Trophoblast cell (in vitro differentiated cells and primary cell): ENCODE data around the gene CACNA2D1.

Experiments
- DNase-seq, 2 donors: peaks; one replicate each; pipeline ENCODE4 v3.0.0-alpha.2; 2016
- H2AFZ ChIP-seq: 2 replicates; pipeline ENCODE4 v1.6.1; 2013; ENCODE audit warnings: low read length, moderate library complexity, mild to moderate bottlenecking; ENCODE audit not compliant: insufficient read depth, poor library complexity
- H2AK5ac ChIP-seq: 2 replicates; pipeline ENCODE4 v1.6.1; 2013; ENCODE audit warnings: mild to moderate bottlenecking, low read length
- H2BK120ac ChIP-seq: 2 replicates; pipeline ENCODE4 v1.6.1; 2013; ENCODE audit warnings: low read length, mild to moderate bottlenecking, moderate library complexity; ENCODE audit not compliant: insufficient read depth, poor library complexity
- H2BK12ac ChIP-seq: 2 replicates; pipeline ENCODE4 v1.6.1; 2013; ENCODE audit warnings: mild to moderate bottlenecking, low read length, moderate library complexity
- H2BK5ac ChIP-seq: 2 replicates; pipeline ENCODE4 v1.6.1; 2013; ENCODE audit warnings: low read length, low read depth, moderate library complexity, mild to moderate bottlenecking; ENCODE audit not compliant: poor library complexity
- H3K14ac ChIP-seq: 2 replicates; pipeline ENCODE4 v1.6.1; 2013; ENCODE audit warnings: mild to moderate bottlenecking, low read length
- H3K18ac ChIP-seq: 2 replicates; pipeline ENCODE4 v1.6.1; 2013; ENCODE audit warnings: mild to moderate bottlenecking, low read length
- H3K23ac ChIP-seq: 2 replicates; pipeline ENCODE4 v1.6.1; 2013; ENCODE audit warnings: low read length
- H3K27ac ChIP-seq: 2 replicates; pipeline ENCODE4 v1.5.1; 2013; ENCODE audit warnings: low read depth, mild to moderate bottlenecking, inconsistent platforms, low read length, moderate library complexity
- H3K27me3 ChIP-seq: 2 replicates; pipeline ENCODE4 v1.6.1; 2013; ENCODE audit warnings: inconsistent platforms, mild to moderate bottlenecking, low read length, moderate library complexity; ENCODE audit not compliant: insufficient read depth
- H3K36me3 ChIP-seq, 2 experiments: 1 replicate in 1 of 2; 2 replicates in 1 of 2; pipeline ENCODE4 v1.6.1; 2013; ENCODE audit warnings: low read length in 2 of 2, mild to moderate bottlenecking in 2 of 2, moderate library complexity in 1 of 2; ENCODE audit not compliant: insufficient read depth in 2 of 2, control insufficient read depth in 1 of 2
- H3K4ac ChIP-seq: 2 replicates; pipeline ENCODE4 v1.6.1; 2013; ENCODE audit warnings: low read depth, mild to moderate bottlenecking, low read length, moderate library complexity
- H3K4me1 ChIP-seq, 2 experiments: 1 replicate in 1 of 2; 2 replicates in 1 of 2; pipeline ENCODE4 v1.6.1; 2013; ENCODE audit warnings: low read length in 2 of 2, mild to moderate bottlenecking in 2 of 2, moderate library complexity in 1 of 2; ENCODE audit not compliant: insufficient read depth in 2 of 2, control insufficient read depth in 1 of 2
- H3K4me2 ChIP-seq: 2 replicates; pipeline ENCODE4 v1.6.1; 2013; ENCODE audit warnings: inconsistent platforms, mild to moderate bottlenecking, low read length, moderate library complexity
- H3K4me3 ChIP-seq: 2 replicates; pipeline ENCODE4 v1.5.1; 2013; ENCODE audit warnings: mild to moderate bottlenecking, low read depth, low read length, inconsistent platforms
- H3K79me1 ChIP-seq: one replicate; pipeline ENCODE4 v1.6.1; 2013; ENCODE audit warnings: low read length
- H3K79me2 ChIP-seq: 2 replicates; pipeline ENCODE4 v1.6.1; 2013; ENCODE audit warnings: low read length, mild to moderate bottlenecking; ENCODE audit not compliant: control insufficient read depth, insufficient read depth, poor library complexity
- H3K9ac ChIP-seq: 2 replicates; pipeline ENCODE4 v1.6.1; 2013; ENCODE audit warnings: mild to moderate bottlenecking, low read length
- H3K9me3 ChIP-seq: 2 replicates; pipeline ENCODE4 v1.6.1; 2013; ENCODE audit warnings: low read depth, mild to moderate bottlenecking, control low read depth, inconsistent platforms, low read length; ENCODE audit not compliant: insufficient read depth
- H4K12ac ChIP-seq: 2 replicates; pipeline ENCODE4 v1.6.1; 2013; ENCODE audit warnings: low read depth, mild to moderate bottlenecking, low read length, moderate library complexity
- H4K8ac ChIP-seq: 2 replicates; pipeline ENCODE4 v1.6.1; 2013; ENCODE audit warnings: low read depth, mild to moderate bottlenecking, low read length, moderate library complexity
- H4K91ac ChIP-seq: one replicate; pipeline ENCODE4 v1.6.1; 2013; ENCODE audit warnings: low read depth, mild to moderate bottlenecking, low read length, moderate library complexity
- WGBS: extraction: QIAGEN DNeasy Blood & Tissue Kit; methylation state at CpG from one replicate; pipeline ENCODE4 v1.1.7; 2013; ENCODE audit warnings: missing lambda C conversion rate; ENCODE audit not compliant: insufficient read length, insufficient coverage; ENCODE audit errors: extremely low coverage; 5-methylcytosine and 5-hydroxymethylcytosine counted together

Gene CACNA2D1

GRCh38 chr7:82382276-82382675 is 61.3 kb downstream of the CACNA2D1 start:
- no peak overlapping the region for H2AFZ ChIP-seq
- H4K91ac ChIP-seq = no peak overlapping the region
- no peak overlapping the region for H3K4me3 ChIP-seq
- no peak overlapping the region for H3K27ac ChIP-seq
- no peaks in the 10 kb centered on the region for H3K27me3 ChIP-seq
- no peaks in the 10 kb centered on the region for H3K79me2 ChIP-seq
- H3K4ac ChIP-seq = no peak overlapping the region
- no peaks in the 10 kb centered on the region for H3K4me1 ChIP-seq
- H2BK12ac ChIP-seq = no peak overlapping the region
- H2BK120ac ChIP-seq = no peak overlapping the region
- H3K4me2 ChIP-seq = no peak overlapping the region
- no CpG with 5 or more reads among the region's 2 CpGs for WGBS
- H2AK5ac ChIP-seq = no peak overlapping the region
- no peak overlapping the region for H3K18ac ChIP-seq
- H3K9ac ChIP-seq = no peak overlapping the region
- H3K36me3 ChIP-seq = no peaks in the 10 kb centered on the region
- H4K8ac ChIP-seq = no peak overlapping the region
- H3K14ac ChIP-seq = no peak overlapping the region
- H3K23ac ChIP-seq = no peak overlapping the region
- no peak overlapping the region for H4K12ac ChIP-seq
- no peak overlapping the region for H2BK5ac ChIP-seq
- no peak for DNase-seq
- H3K9me3 ChIP-seq = no peaks in the 10 kb centered on the region
- no peaks in the 10 kb centered on the region for H3K79me1 ChIP-seq

- H3K4me2 ChIP-seq = no peak overlapping the region
- H3K4me3 ChIP-seq = no peak overlapping the region
- no CpG with 5 or more reads among the region's 2 CpGs for WGBS
- no peak overlapping the region for H3K27ac ChIP-seq
- H3K36me3 ChIP-seq = no peaks in the 10 kb centered on the region
- H3K14ac ChIP-seq = no peak overlapping the region
- H3K18ac ChIP-seq = no peak overlapping the region
- H4K8ac ChIP-seq = no peak overlapping the region
- no peak overlapping the region for H2BK120ac ChIP-seq
- no peak overlapping the region for H3K9ac ChIP-seq
- no peak overlapping the region for H4K91ac ChIP-seq
- no peak overlapping the region for H3K4ac ChIP-seq
- H2BK5ac ChIP-seq = no peak overlapping the region
- no peak overlapping the region for H2AK5ac ChIP-seq
- H3K27me3 ChIP-seq = no peaks in the 10 kb centered on the region
- no peak for DNase-seq
- no peak overlapping the region for H2AFZ ChIP-seq
- no peak overlapping the region for H3K23ac ChIP-seq
- H3K9me3 ChIP-seq = no peaks in the 10 kb centered on the region
- H2BK12ac ChIP-seq = no peak overlapping the region
- peaks cover 0 to 2% of the 10 kb centered on the region in 2 experiments for H3K4me1 ChIP-seq
- H3K79me1 ChIP-seq = no peaks in the 10 kb centered on the region
- H3K79me2 ChIP-seq = no peaks in the 10 kb centered on the region
- no peak overlapping the region for H4K12ac ChIP-seq
Observed at GRCh38 chr7:82376739-82377138, 66.8 kb downstream of the CACNA2D1 start.

DNA sequence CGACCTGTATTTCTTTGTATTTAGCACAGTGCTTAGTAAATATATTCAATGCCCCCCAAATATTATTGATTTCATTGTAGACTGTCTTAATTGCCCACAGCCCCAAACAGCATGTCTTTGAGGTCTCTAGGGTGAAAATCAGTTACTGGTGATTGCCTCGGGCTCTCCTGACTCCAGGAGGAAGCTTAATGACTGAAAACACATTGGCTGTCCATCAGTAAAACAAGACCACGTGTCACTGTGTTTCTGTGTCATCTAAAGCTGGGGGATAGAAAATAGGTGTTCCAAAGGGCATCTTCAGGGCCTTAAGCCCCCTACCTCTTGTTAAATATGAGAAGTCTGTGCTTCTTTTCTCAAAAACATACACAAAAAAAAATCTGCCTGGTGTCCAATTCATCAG is 67.9 kb downstream of the CACNA2D1 start:
- Histone ChIP-seq H3K27me3 (no peaks in the 10 kb centered on the region), H2BK12ac (no peak overlapping the region), H4K91ac (no peak overlapping the region), H4K12ac (no peak overlapping the region), H3K18ac (no peak overlapping the region), H3K9ac (no peak overlapping the region), H2AK5ac (no peak overlapping the region), H3K23ac (no peak overlapping the region), H3K14ac (no peak overlapping the region), H3K79me2 (no peaks in the 10 kb centered on the region), H3K9me3 (no peaks in the 10 kb centered on the region), H4K8ac (no peak overlapping the region), H3K36me3 (no peaks in the 10 kb centered on the region), H2BK5ac (no peak overlapping the region), H3K27ac (no peak overlapping the region), H3K4me1 (peaks cover 0 to 2% of the 10 kb centered on the region in 2 experiments), H2BK120ac (no peak overlapping the region), H3K4me2 (no peak overlapping the region), H3K4ac (no peak overlapping the region), H2AFZ (no peak overlapping the region), H3K79me1 (no peaks in the 10 kb centered on the region), H3K4me3 (no peak overlapping the region)
- no CpG with 5 or more reads among the region's 3 CpGs for WGBS
- no peak for DNase-seq

DNA sequence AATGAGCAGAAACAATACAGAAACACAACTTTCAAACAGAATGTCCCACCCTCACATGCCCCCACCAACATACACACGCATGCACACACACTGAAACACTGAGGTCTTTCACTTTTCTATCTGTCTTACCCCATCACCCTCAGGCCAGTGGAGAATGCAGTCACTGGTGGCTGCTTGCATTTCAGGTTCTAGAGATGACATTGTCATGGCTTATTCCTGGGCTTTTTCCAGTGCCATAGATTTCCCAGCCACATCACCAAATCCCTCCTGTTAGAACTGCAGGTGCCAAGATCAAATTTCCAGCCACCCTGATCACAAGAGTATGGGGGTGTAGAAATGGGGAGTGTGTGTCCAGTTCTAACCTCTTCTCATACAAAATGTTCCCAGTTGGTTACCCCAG is 68.4 kb downstream of the CACNA2D1 start:
- H2BK120ac ChIP-seq = no peak overlapping the region
- no peaks in the 10 kb centered on the region for H3K79me2 ChIP-seq
- no peak overlapping the region for H3K4me2 ChIP-seq
- no peak overlapping the region for H3K4ac ChIP-seq
- no peaks in the 10 kb centered on the region for H3K36me3 ChIP-seq
- H4K8ac ChIP-seq = no peak overlapping the region
- H4K91ac ChIP-seq = no peak overlapping the region
- H3K27ac ChIP-seq = no peak overlapping the region
- H3K18ac ChIP-seq = no peak overlapping the region
- H3K23ac ChIP-seq = no peak overlapping the region
- H3K79me1 ChIP-seq = no peaks in the 10 kb centered on the region
- no peak overlapping the region for H3K14ac ChIP-seq
- no peak overlapping the region for H2AFZ ChIP-seq
- H3K9ac ChIP-seq = no peak overlapping the region
- no peak for DNase-seq
- no peak overlapping the region for H2BK5ac ChIP-seq
- H3K4me3 ChIP-seq = no peak overlapping the region
- no peaks in the 10 kb centered on the region for H3K9me3 ChIP-seq
- no peak overlapping the region for H2AK5ac ChIP-seq
- no peak overlapping the region for H4K12ac ChIP-seq
- no peaks in the 10 kb centered on the region for H3K27me3 ChIP-seq
- peaks cover 0 to 2% of the 10 kb centered on the region in 2 experiments for H3K4me1 ChIP-seq
- H2BK12ac ChIP-seq = no peak overlapping the region
- no CpG with 5 or more reads among the region's 1 CpG for WGBS
